K562 (cell line): ENCODE measurements around the gene PRM2. TPM values are rescaled to one million over a fixed set of nuclear protein-coding genes. Genes with fewer than 3 reads are reported as not detected.

ENCODE experiments used
- AFF4 ChIP-seq: sonication (generic); formaldehyde crosslinking; IDR thresholded peaks from 2 replicates; pipeline ENCODE4 v1.8.0; 2023; ENCODE audit warnings: mild to moderate bottlenecking, missing genetic modification reagents
- BCL6 ChIP-seq: fragments of 250-450 bp; sonication (Bioruptor Pico); IDR thresholded peaks from 2 replicates; pipeline ENCODE4 v1.4.0; 2020
- DIDO1 ChIP-seq: fragments of 450-650 bp; IDR thresholded peaks from 2 replicates; pipeline ENCODE4 v1.6.1; 2016; ENCODE audit warnings: low read depth, missing biosample characterization, missing genetic modification characterization
- HOXB6 ChIP-seq: fragments of 250-450 bp; sonication (Bioruptor Pico); IDR thresholded peaks from 2 replicates; pipeline ENCODE4 v1.5.1; 2022; ENCODE audit warnings: mild to moderate bottlenecking, borderline replicate concordance
- MYC ChIP-seq, 2 experiments: fragments of 250-450 bp in 1 of 2; sonication (Bioruptor Pico) in 1 of 2; IDR thresholded peaks; 2 replicates each; pipeline versions ENCODE4 v1.5.1 to v1.6.1; 2012 to 2021; ENCODE audit warnings: low read depth in 2 of 2, borderline replicate concordance in 1 of 2, improper control_type of control experiment in 1 of 2, low read length in 1 of 2, mild to moderate bottlenecking in 1 of 2, moderate library complexity in 1 of 2
- PCBP2 ChIP-seq: fragments of 200-400 bp; formaldehyde crosslinking; IDR thresholded peaks from 2 replicates; pipeline ENCODE4 v1.6.1; 2018; ENCODE audit warnings: low read length, low read depth, mild to moderate bottlenecking, moderate library complexity; ENCODE audit not compliant: poor library complexity, severe bottlenecking
- POLR2H ChIP-seq: IDR thresholded peaks from 2 replicates; pipeline ENCODE4 v1.6.1; 2016; ENCODE audit warnings: missing genetic modification characterization, low read depth, mild to moderate bottlenecking, control low read depth, missing compliant biosample characterization, moderate library complexity
- SFPQ ChIP-seq: fragments of 200-400 bp; formaldehyde crosslinking; IDR thresholded peaks from 2 replicates; pipeline ENCODE4 v1.6.1; 2017; ENCODE audit warnings: mild to moderate bottlenecking, low read depth, low read length, moderate library complexity
- SMAD1 ChIP-seq: fragments of 150-350 bp; IDR thresholded peaks from 2 replicates; pipeline ENCODE4 v1.6.1; 2014; ENCODE audit warnings: low read length, low read depth; ENCODE audit not compliant: partially characterized antibody
- SP2 ChIP-seq: IDR thresholded peaks from 2 replicates; pipeline ENCODE4 v1.6.1; 2011; ENCODE audit warnings: mild to moderate bottlenecking, low read depth, low read length, moderate library complexity; ENCODE audit not compliant: poor library complexity, severe bottlenecking; ENCODE audit errors: extremely low read depth
- TSHZ1 ChIP-seq: fragments of 250-450 bp; sonication (Bioruptor Pico); IDR thresholded peaks from 2 replicates; pipeline ENCODE4 v1.4.0; 2020; ENCODE audit warnings: mild to moderate bottlenecking, moderate library complexity
- ZNF134 ChIP-seq: fragments of 250-450 bp; sonication (Bioruptor Pico); conservative IDR thresholded peaks from 2 replicates; pipeline ENCODE4 v1.4.0; 2020
- ZNF280B ChIP-seq: fragments of 250-450 bp; sonication (Bioruptor Pico); IDR thresholded peaks from 2 replicates; pipeline ENCODE4 v1.5.1; 2021; ENCODE audit warnings: mild to moderate bottlenecking
- ZNF589 ChIP-seq: fragments of 200-800 bp; sonication (Bioruptor generic); IDR thresholded peaks from 2 replicates; pipeline ENCODE4 v1.6.1; 2016; ENCODE audit warnings: low read depth, missing genetic modification characterization, missing compliant biosample characterization
- ZNF778 ChIP-seq: fragments of 450-650 bp; formaldehyde crosslinking; IDR thresholded peaks from 2 replicates; pipeline ENCODE4 v1.4.0; 2020; ENCODE audit warnings: mild to moderate bottlenecking, moderate library complexity
- ZNF780A ChIP-seq: fragments of 250-450 bp; sonication (Bioruptor Pico); IDR thresholded peaks from 2 replicates; pipeline ENCODE4 v1.5.0; 2021; ENCODE audit warnings: mild to moderate bottlenecking
- polyA plus RNA-seq, 8 experiments: library from polyadenylated mRNA; depleted of rRNA in 4 of 8; stranded (reverse) in 5 of 8; unstranded in 3 of 8; fragments of >200 nt; fragmentation: Nextera tagmentation in 2 of 8; fragmentation: Illumina TruSeq in 1 of 8; extraction: Ambion mirVana in 2 of 8; extraction: Trizol in 1 of 8; gene quantifications; 2 replicates each; pipeline versions ENCODE4 v1.2.1 to v1.2.3, GENCODE V29; 2011 to 2014; ENCODE audit warnings: inconsistent platforms in 1 of 8, missing spikeins in 1 of 8
- total RNA-seq, 7 experiments: library from RNA; depleted of rRNA in 6 of 7; stranded (reverse); fragments of >200 nt in 6 of 7; fragmentation: Illumina TruSeq in 2 of 7; extraction: Trizol in 2 of 7; gene quantifications; 2 replicates each; pipeline versions ENCODE4 v1.2.1 to v1.2.3, GENCODE V29; 2011 to 2021; ENCODE audit warnings: low replicate concordance in 1 of 7

Gene PRM2
- total and polyA plus RNA-seq, 9 of the 15 experiments (the other 6 are each of a cell fraction or from before 2014, with no cell fraction given): not detected

GRCh38 chr16:11297492-11298142 is 21.3 kb upstream of the PRM2 start (continued):
- TF ChIP-seq TSHZ1: no peak
- TF ChIP-seq PCBP2: no peak
- no peak for TF ChIP-seq ZNF280B (CRISPR knock-in tag)
- TF ChIP-seq SP2: no peak
- no peak for TF ChIP-seq ZNF778
- no peak for TF ChIP-seq SMAD1
- TF ChIP-seq POLR2H (tag): no peak
- no peak for TF ChIP-seq ZNF134 (CRISPR knock-in tag)
- no peak for TF ChIP-seq DIDO1 (tag)
- no peak for TF ChIP-seq HOXB6 (CRISPR knock-in tag)
- TF ChIP-seq SFPQ: no peak
- no peak for TF ChIP-seq AFF4
- TF ChIP-seq ZNF589 (CRISPR knock-in tag): peak; percentile 54; the same call in 1 of the 2 replicates
- no peak for TF ChIP-seq MYC (IDR thresholded peaks at IDR 0.05; ENCODE audit: low read depth, low read length)
- no peak for TF ChIP-seq MYC (CRISPR knock-in tag; IDR thresholded peaks at IDR 0.05; ENCODE audit: borderline replicate concordance, low read depth)
- TF ChIP-seq ZNF780A (CRISPR knock-in tag): no peak
- TF ChIP-seq BCL6: no peak
